SK-N-SH treated with all-trans-retinoic acid at 6 μM for 48 hours (cell line): ENCODE measurements around the gene CNTN2.

Experiments
- BACH2 ChIP-seq: fragments of 250-450 bp; sonication (Bioruptor Pico); IDR thresholded peaks from 2 replicates; pipeline ENCODE4 v1.9.0; 2021; ENCODE audit warnings: mild to moderate bottlenecking, borderline replicate concordance
- CREB5 ChIP-seq: fragments of 250-450 bp; sonication (Bioruptor Pico); IDR thresholded peaks from 2 replicates; pipeline ENCODE4 v1.5.1; 2020; ENCODE audit warnings: low read depth, mild to moderate bottlenecking, moderate library complexity
- ESRRG ChIP-seq: fragments of 250-450 bp; sonication (Bioruptor Pico); IDR thresholded peaks from 2 replicates; pipeline ENCODE4 v1.6.1; 2021; ENCODE audit warnings: mild to moderate bottlenecking
- POU6F1 ChIP-seq: fragments of 250-450 bp; sonication (Bioruptor Pico); IDR thresholded peaks from 2 replicates; pipeline ENCODE4 v1.8.0; 2021; ENCODE audit warnings: low read depth, mild to moderate bottlenecking, moderate library complexity, borderline replicate concordance
- PPARA ChIP-seq: fragments of 250-450 bp; sonication (Bioruptor Pico); IDR thresholded peaks from 2 replicates; pipeline ENCODE4 v1.5.0; 2020; ENCODE audit warnings: mild to moderate bottlenecking, borderline replicate concordance
- TOX ChIP-seq: fragments of 250-450 bp; sonication (Bioruptor Pico); IDR thresholded peaks from 2 replicates; pipeline ENCODE4 v1.8.0; 2021; ENCODE audit warnings: mild to moderate bottlenecking, moderate library complexity, borderline replicate concordance
- ZFP3 ChIP-seq: fragments of 250-450 bp; sonication (Bioruptor Pico); IDR thresholded peaks from 2 replicates; pipeline ENCODE4 v1.5.0; 2020; ENCODE audit warnings: mild to moderate bottlenecking, moderate library complexity
- ZFP30 ChIP-seq: fragments of 450-650 bp; formaldehyde crosslinking; IDR thresholded peaks from 2 replicates; pipeline ENCODE4 v1.5.0; 2022; ENCODE audit warnings: mild to moderate bottlenecking, moderate library complexity

- TF ChIP-seq ESRRG (CRISPR knock-in tag), result no peak
- no peak for TF ChIP-seq BACH2 (CRISPR knock-in tag)
- TF ChIP-seq TOX (CRISPR knock-in tag), result no peak
- TF ChIP-seq ZFP30 (CRISPR knock-in tag), result no peak
- TF ChIP-seq ZFP3, result no peak
- no peak for TF ChIP-seq CREB5 (CRISPR knock-in tag)
- no peak for TF ChIP-seq POU6F1
- TF ChIP-seq PPARA, result no peak
These were observed 16.8 kb upstream of the CNTN2 start for GRCh38 chr1:205026181-205026580.
